Lower leg skin (tissue), 4 donors: Measurements from ENCODE around the gene ARRDC4. TPM values are rescaled to one million over a fixed set of nuclear protein-coding genes. Genes with fewer than 3 reads are reported as not detected.

Source experiments
- DNase-seq, 2 donors: peaks; one replicate each; pipeline ENCODE4 v3.0.0-alpha.2; 2019; ENCODE audit warnings: low spot score in 2 of 2
- H3K4me3 ChIP-seq: fragments of 200-600 bp; sonication (generic); 2 replicates; pipeline ENCODE4 v1.5.1; 2017; ENCODE audit warnings: mild to moderate bottlenecking, low read depth; ENCODE audit not compliant: poor library complexity, severe bottlenecking
- CTCF ChIP-seq, 3 donors: fragments of 450-650 bp; IDR thresholded peaks; one replicate each; pipeline ENCODE4 v1.5.1; 2016; ENCODE audit warnings: antibody characterized with exemption in 3 of 3, mild to moderate bottlenecking in 3 of 3, moderate library complexity in 2 of 3
- POLR2A ChIP-seq, 2 donors: fragments of 450-650 bp; IDR thresholded peaks; one replicate each; pipeline ENCODE4 v1.6.1; 2016 to 2017; ENCODE audit warnings: antibody characterized with exemption in 2 of 2, mild to moderate bottlenecking in 1 of 2, moderate library complexity in 1 of 2
- WGBS, 2 donors: methylation state at CpG; one replicate each; pipeline ENCODE4 v1.1.5; 2018; 5-methylcytosine and 5-hydroxymethylcytosine counted together
- intact Hi-C: fragments of 100-400 bp; cut with DNase I; formaldehyde crosslinking; loops from one replicate; pipeline ENCODE4 v1.15.0; 2023; ENCODE audit warnings: low total_unique reads
- total RNA-seq, 4 donors: library from RNA; depleted of rRNA; stranded (reverse); fragments of >200 nt; gene quantifications; one replicate each; pipeline ENCODE4 v1.1.0, GENCODE V29; 2016

Gene ARRDC4
- total RNA-seq, 4 donors from 2014 or later, result 44.0 to 103 (median 60.3) TPM

- TF ChIP-seq POLR2A (IDR thresholded peaks at IDR 0.05) (no peak), CTCF (IDR thresholded peaks at IDR 0.05) (no peak)
- no peak overlapping the region for H3K4me3 ChIP-seq
- intact Hi-C loops, result no loop called here
- 1 to 2% methylated on average over 19 of the region's 19 CpGs for WGBS, 2 donors
- no peak for DNase-seq
Observed at GRCh38 chr15:97959724-97960363, 659 bp upstream of the ARRDC4 start.

DNA sequence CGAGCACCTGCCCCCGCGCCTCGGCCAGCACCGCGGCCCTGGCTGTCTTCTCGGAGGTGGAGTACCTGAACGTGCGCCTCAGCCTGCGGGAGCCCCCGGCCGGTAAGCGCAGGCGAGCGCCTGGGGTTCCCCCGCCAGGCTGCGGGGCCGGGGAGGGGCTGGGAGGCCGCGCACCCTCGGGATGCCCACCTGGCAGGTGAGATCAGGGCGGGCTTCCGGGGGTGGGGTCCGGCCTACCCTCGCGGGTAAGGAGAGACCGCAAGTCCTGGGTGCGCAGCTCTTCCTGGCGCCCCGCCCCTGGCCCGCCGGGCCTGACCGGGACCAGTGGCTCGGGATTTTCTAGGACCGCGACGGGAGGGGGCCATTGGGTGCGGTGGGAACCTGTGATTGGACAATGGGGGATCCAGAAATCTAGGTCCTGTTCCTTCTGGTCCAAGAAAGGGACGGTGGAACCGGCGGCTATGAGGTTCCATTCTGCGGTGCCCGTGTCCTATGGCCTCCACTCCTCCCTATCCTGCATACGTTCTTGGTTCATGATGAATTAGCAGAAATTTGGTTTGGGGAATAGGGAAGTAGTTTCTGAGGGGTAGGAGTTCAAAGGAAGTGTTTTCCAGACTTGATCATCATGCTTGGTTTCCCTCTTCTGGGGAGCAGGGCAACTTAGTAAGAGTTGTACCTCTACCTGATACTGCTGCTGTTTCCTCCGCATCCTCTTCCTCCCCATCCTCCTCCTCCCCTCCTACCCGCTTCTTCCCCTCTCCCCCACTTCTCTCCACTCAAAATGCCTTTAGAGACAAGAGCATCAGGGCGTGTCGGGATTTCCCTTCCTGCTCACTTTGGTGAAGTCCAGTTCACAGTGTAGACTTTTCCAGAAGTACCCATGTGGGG is 808 bp downstream of the ARRDC4 start:
- TF ChIP-seq POLR2A (IDR thresholded peaks at IDR 0.05), result no peak
- TF ChIP-seq CTCF (IDR thresholded peaks at IDR 0.05), result no peak
- DNase-seq, result peak; percentile 32 to 92
- intact Hi-C loops, result no loop called here
- 4 to 5% methylated on average over 26 to 31 of the region's 48 CpGs for WGBS, 2 donors
- peak overlapping the region; percentile 58 for H3K4me3 ChIP-seq

DNA sequence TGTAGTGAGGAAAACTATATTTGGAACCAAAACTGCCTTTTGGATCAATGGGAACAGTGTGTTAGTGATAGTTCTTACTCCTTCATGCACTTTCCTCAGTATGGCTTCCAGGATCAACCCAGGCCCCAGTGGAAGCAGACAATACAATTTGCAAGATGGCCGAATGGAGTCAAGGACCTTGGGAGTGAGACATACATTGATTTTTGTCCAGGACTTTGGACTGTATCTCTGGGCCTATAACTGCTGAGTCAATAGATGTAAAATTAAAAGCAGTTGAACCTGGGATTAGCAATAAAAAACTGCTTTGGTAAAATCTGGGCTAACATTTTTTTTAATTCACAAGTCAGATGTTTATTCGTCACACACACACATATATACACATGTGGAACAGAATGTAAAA is 1.8 kb downstream of the ARRDC4 start:
- TF ChIP-seq CTCF (IDR thresholded peaks at IDR 0.05) (no peak), POLR2A (IDR thresholded peaks at IDR 0.05) (no peak)
- intact Hi-C loops, result no loop called here
- DNase-seq, result no peak

DNA sequence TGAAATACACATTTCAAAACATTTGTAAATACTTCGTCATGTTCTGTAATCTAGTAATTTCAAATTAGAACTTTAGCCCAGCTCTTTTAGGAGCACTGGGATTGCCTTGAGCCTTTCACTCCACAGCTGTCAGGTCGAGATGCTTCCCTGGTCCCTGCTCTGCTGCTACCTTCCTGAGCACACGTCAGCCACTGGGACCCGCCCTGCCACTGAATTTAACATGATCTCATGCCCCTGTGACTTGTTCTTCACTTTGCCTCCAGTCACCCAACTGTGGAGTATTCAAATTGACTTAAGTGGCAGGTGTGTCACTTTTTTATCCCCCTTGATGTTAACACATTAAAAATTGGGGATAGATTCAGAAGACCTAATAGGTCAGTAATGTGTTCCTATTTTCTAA is 3.3 kb downstream of the ARRDC4 start:
- no peak overlapping the region for H3K4me3 ChIP-seq
- intact Hi-C loops, result no loop called here
- TF ChIP-seq POLR2A (IDR thresholded peaks at IDR 0.05), result no peak
- TF ChIP-seq CTCF (IDR thresholded peaks at IDR 0.05), result no peak
- 35 to 45% methylated on average over 4 of the region's 4 CpGs for WGBS, 2 donors
- DNase-seq, result no peak

More for the DNA sequence above, 1.8 kb downstream of the ARRDC4 start:
- 66 to 67% methylated on average over 2 of the region's 2 CpGs for WGBS, 2 donors
- H3K4me3 ChIP-seq, result no peak overlapping the region

GRCh38 chr15:97966246-97966645 is 5.7 kb downstream of the ARRDC4 start:
- TF ChIP-seq CTCF (IDR thresholded peaks at IDR 0.05), result no peak
- no peak for TF ChIP-seq POLR2A (IDR thresholded peaks at IDR 0.05)
- 35 to 43% methylated on average over 2 of the region's 2 CpGs for WGBS, 2 donors
- H3K4me3 ChIP-seq, result no peak overlapping the region
- intact Hi-C loops, result no loop called here
- no peak for DNase-seq
